NCI-H1436 treated with DMSO at 0.1 percent for 48 hours (cell line): ENCODE results near the gene TSBP1.

Experiments
- DNase-seq: peaks from one replicate; lab custom pipeline; 2025; lab: John Stamatoyannopoulos, UW

TSBP1 gene

GRCh38 chr6:32371803-32372202 is at the start of gene TSBP1:
Gene TSBP1 (minus strand): TSS chr6:32371903. CDS start chr6:32371706, 197 bp downstream.
- no peak for DNase-seq

- no peak for DNase-seq
Observed at GRCh38 chr6:32416036-32416435, 44.3 kb upstream of the TSBP1 start.

GRCh38 chr6:32415521-32416019 is 43.9 kb upstream of the TSBP1 start:
- DNase-seq: no peak

- DNase-seq: no peak
Observed at GRCh38 chr6:32413427-32414047, 41.8 kb upstream of the TSBP1 start.

DNA sequence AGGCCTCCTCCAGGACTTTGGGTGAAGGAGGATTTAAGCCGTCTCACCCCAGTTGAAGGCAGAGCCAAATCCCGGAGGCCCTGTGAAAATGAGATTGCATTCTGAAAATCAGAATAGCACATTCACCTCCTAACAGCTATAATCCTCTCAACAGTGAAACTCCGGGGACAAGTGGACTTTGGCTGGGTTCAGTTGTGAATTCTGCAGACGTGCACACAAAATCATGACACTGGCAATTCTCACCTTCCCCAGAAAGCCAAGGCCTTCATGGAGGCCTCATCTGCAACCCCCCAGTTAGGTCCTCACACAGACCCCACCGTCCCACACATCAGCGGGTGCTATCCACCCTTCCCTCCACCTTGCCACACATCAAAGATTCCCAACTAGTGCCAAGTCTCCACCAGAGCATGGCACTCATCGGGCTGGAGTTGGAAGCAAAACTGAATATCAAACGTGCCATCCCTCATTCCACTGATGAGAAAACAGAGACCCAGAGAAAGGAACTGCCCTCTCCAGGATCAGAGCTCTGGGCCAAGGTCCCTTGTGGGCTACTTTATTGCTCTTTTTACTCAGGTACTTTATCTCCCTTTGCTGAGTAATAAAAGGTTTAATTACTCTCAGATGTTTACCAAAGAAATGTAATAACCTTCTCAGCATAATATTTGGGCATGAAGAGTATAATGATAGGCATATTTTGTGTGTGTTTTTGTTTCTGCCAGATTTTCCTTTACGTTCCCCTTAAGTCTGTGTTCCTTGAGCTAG is 40.0 kb upstream of the TSBP1 start:
- DNase-seq: no peak

- no peak for DNase-seq
Observed at GRCh38 chr6:32410906-32411305, 39.2 kb upstream of the TSBP1 start.

- no peak for DNase-seq
Observed at GRCh38 chr6:32406857-32407256, 35.2 kb upstream of the TSBP1 start, which contains the start of gene BTNL2. Gene BTNL2 (minus strand): TSS chr6:32407181. CDS start chr6:32407123, 58 bp downstream.

DNA sequence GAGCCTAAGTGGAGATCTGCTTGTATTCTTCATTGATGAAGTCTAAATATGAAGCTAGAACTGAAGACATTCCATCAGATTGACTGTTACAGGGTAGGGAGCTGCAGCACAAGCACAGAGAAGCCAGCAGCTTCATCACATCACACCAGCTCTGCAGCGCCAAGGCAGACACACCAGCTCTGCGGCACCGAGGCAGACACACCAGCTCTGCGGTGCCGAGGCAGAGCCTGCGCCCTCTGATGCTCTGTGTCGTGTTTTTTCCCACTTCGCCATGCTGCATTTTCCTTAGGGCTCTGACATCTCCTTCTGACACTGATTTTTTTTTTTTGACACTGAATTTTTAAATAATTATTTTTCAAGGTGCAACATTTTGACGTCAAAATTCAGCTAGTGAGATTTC is 34.5 kb upstream of the TSBP1 start:
- no peak for DNase-seq

DNA sequence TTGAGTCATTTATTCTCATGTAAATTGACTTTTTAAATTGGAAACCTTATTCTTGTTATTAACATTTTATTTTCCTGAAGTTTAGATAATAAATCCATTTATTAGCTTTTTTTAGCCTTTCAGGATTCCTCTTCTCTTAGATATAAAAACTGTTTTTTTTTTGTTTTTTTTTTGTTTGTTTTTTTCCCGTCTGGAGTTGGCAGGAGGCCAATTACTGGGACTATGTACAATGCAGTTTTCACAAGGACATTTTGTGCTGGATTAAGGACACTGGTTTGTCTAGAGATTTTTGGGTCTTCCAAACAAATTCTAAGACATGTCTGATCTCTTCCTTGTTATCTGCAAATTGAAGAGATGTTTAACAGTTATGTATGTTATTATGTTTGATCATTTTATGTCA is 34.0 kb upstream of the TSBP1 start:
- DNase-seq: no peak

DNA sequence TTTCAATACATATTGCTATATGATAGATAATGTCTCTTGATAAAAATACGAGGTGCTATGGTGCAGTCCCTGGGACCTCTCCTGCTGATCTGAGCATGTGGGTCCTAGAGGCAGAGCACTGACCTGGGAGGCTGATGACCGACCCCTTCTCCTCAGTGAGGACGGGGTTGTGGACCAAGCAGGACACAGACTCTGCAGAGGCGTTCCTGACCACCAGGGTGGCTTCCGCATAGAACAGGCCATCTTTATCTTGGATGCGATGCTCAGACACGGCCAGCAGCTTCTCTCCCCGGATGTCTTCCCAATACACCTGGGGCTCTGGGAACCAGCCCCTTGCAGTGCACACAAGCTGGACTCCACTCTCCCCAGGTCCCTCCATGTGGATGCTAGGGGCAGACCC is 31.1 kb upstream of the TSBP1 start:
- no peak for DNase-seq

DNA sequence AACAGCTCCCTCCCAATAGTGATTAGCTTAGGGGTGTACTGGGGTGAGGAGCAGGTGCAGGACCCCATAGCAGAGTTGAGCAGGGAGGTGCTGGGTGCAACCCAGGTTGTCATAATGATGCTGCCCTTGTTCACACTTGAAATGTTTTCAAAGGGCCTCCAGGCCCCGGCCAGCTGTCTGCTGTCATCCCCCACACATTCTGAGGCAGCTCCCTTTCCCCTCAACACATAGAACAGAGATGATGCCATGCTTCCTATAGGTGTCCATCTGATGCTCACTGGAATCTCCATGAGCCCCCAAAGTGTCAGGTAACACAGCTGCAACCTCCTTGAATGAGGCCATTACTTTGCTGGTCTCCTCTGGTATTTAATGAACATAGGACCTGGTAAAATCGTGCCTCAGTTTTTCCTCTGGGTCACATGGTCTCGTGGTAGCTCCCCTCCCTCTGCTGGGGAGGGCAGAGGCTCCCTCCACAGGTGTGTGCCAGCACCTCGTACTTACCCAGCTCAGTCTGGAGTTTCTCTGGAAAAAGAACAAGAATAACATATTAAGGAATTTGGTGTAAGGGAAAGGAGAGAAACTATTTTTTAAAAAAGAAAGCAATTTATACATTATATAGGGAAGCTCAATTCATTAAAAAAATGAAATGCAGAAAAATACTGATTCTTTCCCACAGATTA is 29.7 kb upstream of the TSBP1 start:
- DNase-seq: no peak

DNA sequence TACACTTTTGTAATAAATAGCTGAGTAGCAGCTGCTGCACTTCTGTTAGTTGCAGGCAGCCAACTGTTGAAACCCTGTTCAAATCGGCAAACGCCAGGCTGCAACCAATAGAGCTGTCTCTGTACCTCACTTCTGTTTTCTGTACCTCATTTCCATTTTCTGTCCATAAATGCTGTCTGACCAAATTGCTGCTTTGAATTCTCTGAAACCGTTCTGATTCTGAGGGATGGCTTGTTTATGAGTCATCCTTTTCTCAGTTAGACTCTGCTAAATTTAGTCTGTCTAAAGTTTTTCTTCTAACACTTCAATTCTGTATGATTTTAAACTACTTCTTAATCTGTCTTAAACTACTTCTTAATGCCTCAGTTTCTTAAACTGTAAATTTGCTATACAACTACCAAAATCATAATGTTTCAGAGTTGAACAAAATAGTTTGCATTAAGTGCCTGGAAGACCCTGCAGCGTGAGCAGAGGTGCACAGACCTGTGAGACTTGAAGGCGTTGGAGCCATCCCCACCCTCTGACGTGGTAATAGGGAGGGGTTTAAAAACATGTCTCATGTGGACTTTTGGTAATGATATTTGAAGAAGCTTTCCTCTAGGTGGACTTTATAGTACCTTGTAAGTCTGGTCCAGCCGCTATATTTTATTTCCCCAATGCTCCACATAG is 25.7 kb upstream of the TSBP1 start:
- DNase-seq: no peak

GRCh38 chr6:32396028-32396427 is 24.3 kb upstream of the TSBP1 start:
- DNase-seq: no peak

DNA sequence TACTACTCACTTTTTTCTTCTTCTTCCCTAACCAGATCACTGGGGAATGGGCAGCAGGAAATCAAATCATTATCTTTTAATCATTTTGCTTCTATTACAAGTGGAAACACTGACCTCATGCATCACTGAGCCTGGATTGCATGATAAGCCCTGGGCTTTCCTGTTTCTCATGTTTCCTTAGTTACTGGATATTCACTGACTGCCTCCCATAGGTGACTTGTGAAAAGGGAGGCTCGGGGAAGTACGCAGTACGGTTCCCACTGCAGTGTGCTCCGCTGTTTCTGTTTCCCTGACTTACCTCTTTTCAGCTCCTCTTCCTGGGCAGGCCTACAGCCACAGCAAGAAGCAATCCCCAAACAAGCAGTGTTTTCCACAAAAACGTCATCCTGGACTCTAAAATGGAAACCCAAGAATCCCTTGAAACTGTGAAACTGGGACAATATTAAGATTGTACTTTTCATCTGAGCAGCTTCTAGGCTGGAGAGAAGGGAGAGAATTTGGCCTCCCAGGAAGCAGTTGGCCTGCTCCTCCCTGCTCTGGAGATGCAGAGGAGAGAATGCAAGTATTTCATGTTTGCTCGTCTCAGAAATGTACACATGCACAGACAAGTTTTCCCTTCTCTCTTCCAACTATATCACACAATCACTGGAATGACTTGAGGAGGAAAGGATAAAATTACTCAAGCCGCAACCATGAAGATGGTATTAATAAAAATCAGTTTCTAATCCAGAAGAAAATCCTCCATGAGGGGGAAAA is 22.1 kb upstream of the TSBP1 start:
- DNase-seq: no peak

- no peak for DNase-seq
Observed at GRCh38 chr6:32391505-32391904, 19.8 kb upstream of the TSBP1 start.

DNA sequence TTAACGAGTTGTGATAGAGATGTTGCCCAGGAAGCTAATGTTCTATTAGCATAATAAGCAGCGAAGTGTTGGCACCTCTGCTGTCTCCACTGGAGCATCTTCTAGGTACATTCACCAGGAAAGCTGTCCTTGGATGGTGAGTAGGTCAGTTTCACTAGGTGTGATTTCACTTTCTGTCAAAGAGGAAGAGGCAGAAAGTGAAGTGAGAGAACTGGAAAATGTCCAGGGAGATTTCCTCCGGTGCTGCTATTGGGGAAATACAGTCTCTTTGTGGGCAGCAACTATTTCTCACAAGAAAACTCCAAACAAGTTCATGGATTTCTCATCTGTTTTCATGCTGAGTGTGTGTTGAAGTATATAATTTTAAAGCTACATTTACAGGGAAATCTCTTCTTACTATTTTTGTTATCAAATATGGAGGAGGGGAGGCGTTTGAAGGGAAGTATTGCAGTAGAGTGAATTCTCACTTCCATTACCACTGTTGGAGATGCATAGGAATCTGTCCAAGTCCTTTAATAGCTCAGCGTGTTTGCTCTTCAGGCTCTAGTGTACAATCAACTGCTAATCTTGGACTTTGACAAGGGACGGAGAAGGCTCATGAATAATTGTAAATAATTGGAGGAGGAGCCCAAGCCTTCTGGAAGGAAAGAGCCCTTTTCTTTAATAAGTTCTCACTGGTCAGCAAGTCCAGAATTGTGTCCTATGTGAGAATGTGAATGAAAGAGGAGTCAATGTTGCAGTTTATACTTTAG is 16.1 kb upstream of the TSBP1 start:
- no peak for DNase-seq

GRCh38 chr6:32386040-32386439 is 14.3 kb upstream of the TSBP1 start:
- no peak for DNase-seq

DNA sequence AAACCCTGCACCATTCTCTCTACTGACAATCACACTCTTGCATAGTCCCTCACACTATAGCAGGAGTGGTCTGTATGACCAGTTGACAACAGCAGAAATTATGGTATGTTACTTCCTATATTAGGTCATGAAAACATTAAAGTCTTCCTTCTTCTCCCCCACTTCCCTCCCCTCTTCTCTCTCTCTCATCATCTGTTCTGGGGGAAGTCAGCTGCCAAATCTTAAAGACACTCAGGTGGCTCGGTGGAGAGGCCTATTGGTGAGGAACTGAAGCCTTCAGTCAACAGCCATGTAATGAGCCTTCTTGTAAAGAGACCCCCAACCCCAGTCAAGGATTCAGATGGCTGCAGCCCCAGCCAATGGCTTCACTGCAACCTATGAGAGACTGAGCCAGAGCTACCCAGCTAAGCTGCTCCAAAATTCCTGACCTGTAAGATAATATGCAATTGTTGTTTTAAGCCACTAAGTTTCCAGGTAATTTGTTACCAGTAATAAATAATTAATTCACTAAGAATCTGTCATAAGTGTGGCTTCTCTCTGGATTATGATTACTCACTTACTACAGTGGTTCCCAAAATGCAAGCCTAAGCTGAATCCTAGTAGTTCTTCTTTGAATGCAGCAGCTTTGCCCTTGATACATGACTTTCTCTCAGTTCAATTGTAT is 11.2 kb upstream of the TSBP1 start:
- DNase-seq: no peak

DNA sequence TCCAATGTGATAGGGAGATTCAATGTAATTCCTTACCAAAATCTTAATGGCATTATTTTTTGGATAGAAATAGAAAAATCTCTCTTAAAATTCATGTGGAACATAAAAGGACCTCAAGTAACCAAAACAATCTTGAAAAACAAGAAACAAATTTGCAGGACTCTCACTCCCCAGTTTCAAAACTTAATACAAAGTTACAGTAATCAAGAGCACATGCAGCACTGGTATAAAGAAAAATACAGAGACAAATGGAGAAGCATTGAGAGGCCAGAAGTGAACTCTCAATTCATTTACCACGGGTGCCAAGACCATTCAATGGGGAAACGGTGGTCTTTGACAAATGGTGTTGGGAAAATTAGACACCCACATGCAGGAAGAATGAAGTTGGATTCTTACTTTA is 7.8 kb upstream of the TSBP1 start:
- DNase-seq: no peak
